AG08395 (cell line): Measurements from ENCODE around the gene MNAT1.
A peak's percentile ranks its signal among the peaks of the same experiment; 100 is the strongest.
"Not testable (repeated sequence)": the region's sequence is repeated elsewhere in the genome, so short reads cannot be mapped to it uniquely, and the experiment has no call there.

Experiments
- DNase-seq: peaks from one replicate; pipeline ENCODE4 v3.0.0; 2012; ENCODE audit warnings: mixed read lengths, low spot score

MNAT1 gene

GRCh38 chr14:60738843-60739508 is 4.4 kb downstream of the MNAT1 start:
- no peak for DNase-seq

- no peak for DNase-seq
These were observed 10.0 kb downstream of the MNAT1 start for GRCh38 chr14:60744566-60744965.

- no peak for DNase-seq
These were observed 18.9 kb downstream of the MNAT1 start for GRCh38 chr14:60753264-60754119.

GRCh38 chr14:60756847-60757246 is 22.3 kb downstream of the MNAT1 start:
- DNase-seq = no peak

- DNase-seq = peak; percentile 40
These were observed 23.0 kb downstream of the MNAT1 start for GRCh38 chr14:60757567-60758002.

- no peak for DNase-seq
These were observed 24.3 kb downstream of the MNAT1 start for GRCh38 chr14:60758885-60759284.

GRCh38 chr14:60760209-60760608 is 25.6 kb downstream of the MNAT1 start:
- DNase-seq = no peak

- no peak for DNase-seq
These were observed 26.2 kb downstream of the MNAT1 start for GRCh38 chr14:60760644-60761364.

- no peak for DNase-seq
These were observed 34.0 kb downstream of the MNAT1 start for GRCh38 chr14:60768602-60769001.

GRCh38 chr14:60771117-60771516 is 36.6 kb downstream of the MNAT1 start:
- no peak for DNase-seq

GRCh38 chr14:60773558-60773957 is 39.0 kb downstream of the MNAT1 start:
- DNase-seq = no peak

- peak; percentile 56 for DNase-seq
These were observed 40.7 kb downstream of the MNAT1 start for GRCh38 chr14:60775296-60775695.

GRCh38 chr14:60777856-60778578 is 43.5 kb downstream of the MNAT1 start:
- peak; percentile 83 for DNase-seq

- not testable (repeated sequence) for DNase-seq
These were observed 45.4 kb downstream of the MNAT1 start for GRCh38 chr14:60779745-60780514.

- DNase-seq = not testable (repeated sequence)
These were observed 46.0 kb downstream of the MNAT1 start for GRCh38 chr14:60780558-60780957.

GRCh38 chr14:60786905-60787304 is 52.3 kb downstream of the MNAT1 start:
- no peak for DNase-seq

- no peak for DNase-seq
These were observed 55.1 kb downstream of the MNAT1 start for GRCh38 chr14:60789656-60790055.

- DNase-seq = no peak
These were observed 56.3 kb downstream of the MNAT1 start for GRCh38 chr14:60790850-60791249.

GRCh38 chr14:60796434-60796833 is 61.9 kb downstream of the MNAT1 start:
- no peak for DNase-seq

GRCh38 chr14:60800409-60800808 is 65.8 kb downstream of the MNAT1 start:
- DNase-seq = no peak

GRCh38 chr14:60803871-60804270 is 69.3 kb downstream of the MNAT1 start:
- no peak for DNase-seq
